ENCODE data around the gene RABGGTA. TPM values are rescaled to one million over a fixed set of nuclear protein-coding genes. Genes with fewer than 3 reads are reported as not detected.
"Not testable (repeated sequence)": the region's sequence is repeated elsewhere in the genome, so short reads cannot be mapped to it uniquely, and the experiment has no call there.

RABGGTA gene
- total RNA-seq, 1 donor from 2014 or later, result 39.0 TPM

DNA sequence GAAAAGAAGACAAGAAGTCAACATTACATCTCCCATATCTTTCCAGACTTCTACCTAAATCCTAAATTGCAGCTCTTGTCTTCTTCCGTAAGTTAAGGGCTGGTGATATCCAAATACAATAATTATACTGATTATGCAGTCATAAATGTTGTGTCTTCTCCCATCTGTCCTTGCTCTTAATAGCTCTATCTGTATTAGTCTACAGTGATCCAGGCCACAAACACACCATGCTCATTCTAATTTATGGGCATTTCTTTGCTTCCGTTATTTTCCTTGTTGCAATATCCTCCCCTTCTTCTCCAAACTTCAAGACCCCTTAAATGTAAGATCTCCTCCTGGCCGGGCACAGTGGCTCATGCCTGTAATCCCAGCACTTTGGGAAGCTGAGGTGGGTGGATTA is 51.9 kb downstream of the RABGGTA start:
- no peak for DNase-seq (ENCODE audit: low read depth)
- H3K4me3 ChIP-seq (ENCODE audit: low read depth, low read length), result no peak overlapping the region
- TF ChIP-seq, protein P1, sequence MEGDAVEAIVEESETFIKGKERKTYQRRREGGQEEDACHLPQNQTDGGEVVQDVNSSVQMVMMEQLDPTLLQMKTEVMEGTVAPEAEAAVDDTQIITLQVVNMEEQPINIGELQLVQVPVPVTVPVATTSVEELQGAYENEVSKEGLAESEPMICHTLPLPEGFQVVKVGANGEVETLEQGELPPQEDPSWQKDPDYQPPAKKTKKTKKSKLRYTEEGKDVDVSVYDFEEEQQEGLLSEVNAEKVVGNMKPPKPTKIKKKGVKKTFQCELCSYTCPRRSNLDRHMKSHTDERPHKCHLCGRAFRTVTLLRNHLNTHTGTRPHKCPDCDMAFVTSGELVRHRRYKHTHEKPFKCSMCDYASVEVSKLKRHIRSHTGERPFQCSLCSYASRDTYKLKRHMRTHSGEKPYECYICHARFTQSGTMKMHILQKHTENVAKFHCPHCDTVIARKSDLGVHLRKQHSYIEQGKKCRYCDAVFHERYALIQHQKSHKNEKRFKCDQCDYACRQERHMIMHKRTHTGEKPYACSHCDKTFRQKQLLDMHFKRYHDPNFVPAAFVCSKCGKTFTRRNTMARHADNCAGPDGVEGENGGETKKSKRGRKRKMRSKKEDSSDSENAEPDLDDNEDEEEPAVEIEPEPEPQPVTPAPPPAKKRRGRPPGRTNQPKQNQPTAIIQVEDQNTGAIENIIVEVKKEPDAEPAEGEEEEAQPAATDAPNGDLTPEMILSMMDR (conservative IDR thresholded peaks at IDR 0.05; ENCODE audit: low read depth, low read length), result no peak

DNA sequence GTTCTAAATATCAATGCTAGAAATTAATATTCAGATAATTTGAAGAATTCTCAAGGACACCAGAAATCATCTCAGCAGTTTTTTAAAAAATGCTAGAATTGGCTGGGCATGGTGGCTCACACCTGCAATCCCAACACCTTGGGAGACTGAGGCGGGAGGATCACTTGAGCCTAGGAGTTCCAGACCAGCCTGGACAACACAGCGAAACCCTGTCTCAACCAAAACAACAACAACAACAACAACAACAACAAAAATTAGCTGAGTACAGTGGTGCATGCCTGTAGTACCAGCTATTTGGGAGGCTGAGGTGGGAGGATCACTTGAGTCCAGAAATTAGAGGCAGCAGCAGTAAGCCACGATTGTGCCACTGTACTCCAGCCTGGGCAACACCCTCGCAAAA is 52.3 kb downstream of the RABGGTA start:
- DNase-seq (ENCODE audit: low read depth), result no peak
- TF ChIP-seq, protein P1 (conservative IDR thresholded peaks at IDR 0.05; ENCODE audit: low read depth, low read length), result no peak
- no peak overlapping the region for H3K4me3 ChIP-seq (ENCODE audit: low read depth, low read length)

DNA sequence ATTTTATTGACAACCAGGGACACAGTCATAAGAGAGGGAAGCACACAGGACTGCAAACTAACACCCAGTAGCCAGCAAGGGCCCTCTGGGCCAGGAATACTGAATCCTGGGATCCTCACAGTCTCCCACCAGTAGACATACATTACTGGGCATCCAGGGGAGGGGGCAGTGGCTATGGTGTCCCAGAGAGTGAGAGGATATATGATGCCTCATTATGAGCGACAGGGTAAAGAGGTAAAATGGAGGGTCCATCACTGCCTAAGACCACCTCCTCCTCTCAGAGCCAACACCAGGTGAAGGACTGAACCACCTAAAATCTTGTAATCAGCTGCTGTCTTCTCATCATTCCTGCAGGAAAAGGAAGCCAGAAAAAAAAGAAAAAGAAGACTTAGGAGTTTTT is 54.5 kb downstream of the RABGGTA start:
- DNase-seq (ENCODE audit: low read depth), result not testable (repeated sequence)

DNA sequence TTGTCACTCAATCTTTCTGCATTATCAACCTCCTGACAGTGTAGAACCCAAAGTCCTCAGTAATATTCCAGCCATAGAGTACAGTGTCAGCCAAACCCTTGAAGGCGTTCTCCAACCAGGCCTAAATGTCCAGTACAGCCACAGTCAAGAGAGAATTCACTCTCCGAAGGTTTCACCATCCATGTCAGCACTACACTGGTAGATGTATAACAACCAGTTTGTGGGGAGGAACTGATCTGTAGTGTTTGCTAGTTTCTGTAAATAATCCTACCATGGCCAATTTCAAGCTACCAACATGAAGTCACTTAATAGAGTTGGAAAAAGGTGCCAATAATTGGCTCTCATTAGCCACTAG is 55.1 kb downstream of the RABGGTA start:
- DNase-seq (ENCODE audit: low read depth), result no peak
- TF ChIP-seq, protein P1 (conservative IDR thresholded peaks at IDR 0.05; ENCODE audit: low read depth, low read length), result no peak
- peak overlapping the region; percentile 86 for H3K4me3 ChIP-seq (ENCODE audit: low read depth, low read length)

More for the DNA sequence above, 54.5 kb downstream of the RABGGTA start:
- not testable (repeated sequence) for H3K4me3 ChIP-seq (ENCODE audit: low read depth, low read length)

Other genes starting within 250 kb of the RABGGTA start
- gene CARMIL3, start 219.6 kb downstream of the RABGGTA start, total RNA-seq, result 0.07 TPM in 1 of 2 replicates, not detected in the other
- not detected in 2 replicates for gene CPNE6, start 200.0 kb downstream of the RABGGTA start, total RNA-seq
- 40.0 and 47.7 TPM in 2 replicates for gene PCK2, start 177.3 kb downstream of the RABGGTA start, total RNA-seq
- gene DCAF11, start 156.8 kb downstream of the RABGGTA start, total RNA-seq, result 42.6 and 51.2 TPM in 2 replicates
- gene NRL, start 156.6 kb downstream of the RABGGTA start, total RNA-seq, result 0.87 and 1.2 TPM in 2 replicates
- not detected in 2 replicates for gene FITM1, start 140.9 kb downstream of the RABGGTA start, total RNA-seq
- gene PSME1, start 135.4 kb downstream of the RABGGTA start, total RNA-seq, result 266 and 385 TPM in 2 replicates
- 22.3 and 31.8 TPM in 2 replicates for gene EMC9, start 130.0 kb downstream of the RABGGTA start, total RNA-seq
- gene PSME2, start 125.0 kb downstream of the RABGGTA start, total RNA-seq, result 156 and 168 TPM in 2 replicates
- gene RNF31, start 124.1 kb downstream of the RABGGTA start, total RNA-seq, result 42.3 and 79.4 TPM in 2 replicates
- gene IRF9, start 110.3 kb downstream of the RABGGTA start, total RNA-seq, result 26.8 and 45.1 TPM in 2 replicates
- gene REC8, start 99.5 kb downstream of the RABGGTA start, total RNA-seq, result 122 and 158 TPM in 2 replicates
- 60.4 and 102 TPM in 2 replicates for gene IPO4, start 82.8 kb downstream of the RABGGTA start, total RNA-seq
- 54.4 and 84.1 TPM in 2 replicates for gene TM9SF1, start 76.2 kb downstream of the RABGGTA start, total RNA-seq
- not detected in 2 replicates for gene TSSK4, start 65.9 kb downstream of the RABGGTA start, total RNA-seq
- 42.8 and 88.4 TPM in 2 replicates for gene CHMP4A, start 58.1 kb downstream of the RABGGTA start, total RNA-seq
- gene MDP1, start 55.5 kb downstream of the RABGGTA start, total RNA-seq, result 15.6 and 26.1 TPM in 2 replicates
- 219 and 220 TPM in 2 replicates for gene NEDD8, start 39.2 kb downstream of the RABGGTA start, total RNA-seq
- gene GMPR2, start 38.7 kb downstream of the RABGGTA start, total RNA-seq, result 64.2 and 136 TPM in 2 replicates
- gene TINF2, start 29.0 kb downstream of the RABGGTA start, total RNA-seq, result 43.2 and 53.2 TPM in 2 replicates
- gene TGM1, start 8.4 kb downstream of the RABGGTA start, total RNA-seq, result 0.63 and 0.94 TPM in 2 replicates
- gene DHRS1, start 28.2 kb upstream of the RABGGTA start, total RNA-seq, result 25.7 and 26.4 TPM in 2 replicates
- 17.1 and 32.6 TPM in 2 replicates for gene NOP9, start 28.3 kb upstream of the RABGGTA start, total RNA-seq
- gene CIDEB, start 36.4 kb upstream of the RABGGTA start, total RNA-seq, result 2.0 and 3.6 TPM in 2 replicates
- gene LTB4R2, start 38.5 kb upstream of the RABGGTA start, total RNA-seq, result 1.3 and 2.7 TPM in 2 replicates
- 0.06 and 4.0 TPM in 2 replicates for gene LTB4R, start 39.9 kb upstream of the RABGGTA start, total RNA-seq
- gene ADCY4, start 63.5 kb upstream of the RABGGTA start, total RNA-seq, result 1.6 and 8.0 TPM in 2 replicates
- gene RIPK3, start 68.4 kb upstream of the RABGGTA start, total RNA-seq, result 6.4 and 7.6 TPM in 2 replicates
- gene NFATC4, start 96.6 kb upstream of the RABGGTA start, total RNA-seq, result 4.5 and 30.2 TPM in 2 replicates
- gene NYNRIN, start 127.4 kb upstream of the RABGGTA start, total RNA-seq, result 3.4 and 6.2 TPM in 2 replicates
- 0.43 and 1.3 TPM in 2 replicates for gene CBLN3, start 158.1 kb upstream of the RABGGTA start, total RNA-seq
- 38.3 and 41.6 TPM in 2 replicates for gene KHNYN, start 158.4 kb upstream of the RABGGTA start, total RNA-seq
- gene SDR39U1, start 171.2 kb upstream of the RABGGTA start, total RNA-seq, result 27.4 and 36.9 TPM in 2 replicates
- gene CMA1, start 236.7 kb upstream of the RABGGTA start, total RNA-seq, result not detected in 2 replicates